PC-3 (cell line): ENCODE data around the gene KIAA1217. TPM values are rescaled to one million over a fixed set of nuclear protein-coding genes. Genes with fewer than 3 reads are reported as not detected.

Source experiments
- ATAC-seq: fragments of 200-7000 bp; cut with Tn5 transposase; 2 replicates; pipeline ENCODE4 v1.9.1; 2020; ENCODE audit warnings: mild to moderate bottlenecking, moderate library complexity
- Bru-seq: library from RNA; stranded (reverse); fragments of 400-500 nt; gene quantifications from one replicate; lab custom pipeline; 2021; lab: Mats Ljungman, UMichigan
- BruChase-seq, 2 experiments: library from RNA; stranded (reverse); fragments of 400-500 nt; gene quantifications; one replicate each; lab custom pipeline; 2021; lab: Mats Ljungman, UMichigan
- BruUV-seq: library from RNA; stranded (reverse); fragments of 400-500 nt; replicated peaks from 2 replicates; lab custom pipeline; 2021; lab: Mats Ljungman, UMichigan
- CTCF ChIA-PET: fragments of 300-600 bp; sonication (Branson Sonifier 250); formaldehyde crosslinking; loops from one replicate; lab custom pipeline; 2022; ENCODE audit warnings: antibody characterized with exemption; lab: Charles Lee
- POLR2A ChIA-PET: fragments of 300-600 bp; sonication (Branson Sonifier 250); formaldehyde crosslinking; loops from one replicate; lab custom pipeline; 2022; ENCODE audit warnings: antibody characterized with exemption; ENCODE audit not compliant: unreplicated experiment; lab: Charles Lee
- DNase-seq: peaks from one replicate; pipeline ENCODE4 v3.0.0-alpha.2; 2015
- H2AFZ ChIP-seq: fragments of 300-600 bp; sonication (generic); 2 replicates; pipeline ENCODE4 v1.6.0; 2016; ENCODE audit warnings: antibody characterized with exemption, low read length
- H3F3A ChIP-seq: fragments of 300-600 bp; sonication (generic); one replicate; pipeline ENCODE4 v1.6.0; 2017; ENCODE audit warnings: antibody characterized with exemption, low read length, control low read depth, mild to moderate bottlenecking; ENCODE audit not compliant: unreplicated experiment
- H3K27ac ChIP-seq: fragments of 300-600 bp; sonication (generic); 2 replicates; pipeline ENCODE4 v1.5.1; 2016; ENCODE audit warnings: mild to moderate bottlenecking, low read length
- H3K27me3 ChIP-seq: fragments of 300-600 bp; sonication (generic); 2 replicates; pipeline ENCODE4 v1.6.1; 2016; ENCODE audit warnings: low read length, mixed read lengths
- H3K36me3 ChIP-seq: fragments of 300-600 bp; sonication (generic); 2 replicates; pipeline ENCODE4 v1.6.1; 2016; ENCODE audit warnings: low read depth, mixed run types, low read length, mixed read lengths
- H3K4me1 ChIP-seq: fragments of 300-600 bp; sonication (generic); 2 replicates; pipeline ENCODE4 v1.5.1; 2016; ENCODE audit warnings: low read length; ENCODE audit not compliant: insufficient read depth
- H3K4me2 ChIP-seq: fragments of 300-600 bp; sonication (generic); 2 replicates; pipeline ENCODE4 v1.6.0; 2016; ENCODE audit warnings: low read length
- H3K4me3 ChIP-seq: fragments of 300-600 bp; sonication (generic); 2 replicates; pipeline ENCODE4 v1.5.1; 2016; ENCODE audit warnings: mild to moderate bottlenecking, low read length, mixed read lengths
- H3K79me2 ChIP-seq: fragments of 300-600 bp; sonication (generic); 2 replicates; pipeline ENCODE4 v1.6.1; 2017; ENCODE audit warnings: low read length, mixed read lengths
- H3K9ac ChIP-seq: fragments of 300-600 bp; sonication (generic); 2 replicates; pipeline ENCODE4 v1.6.0; 2016; ENCODE audit warnings: mild to moderate bottlenecking, low read length
- H3K9me2 ChIP-seq: fragments of 300-600 bp; sonication (generic); replicated peaks from 2 replicates; pipeline ENCODE4 v1.6.1; 2016; ENCODE audit warnings: mixed run types, low read length, mixed read lengths
- H3K9me3 ChIP-seq: fragments of 300-600 bp; sonication (generic); 2 replicates; pipeline ENCODE4 v1.6.1; 2016; ENCODE audit warnings: low read length, mixed read lengths
- H4K20me1 ChIP-seq: fragments of 300-600 bp; sonication (generic); 2 replicates; pipeline ENCODE4 v1.6.1; 2016; ENCODE audit warnings: low read length, mixed read lengths
- EZH2 ChIP-seq: fragments of 300-600 bp; sonication (generic); IDR thresholded peaks from one replicate; pipeline ENCODE4 v1.6.1; 2017; ENCODE audit warnings: antibody characterized with exemption, mild to moderate bottlenecking, low read length; ENCODE audit not compliant: unreplicated experiment
- EZH2phosphoT487 ChIP-seq: fragments of 300-600 bp; sonication (generic); IDR thresholded peaks from 2 replicates; pipeline ENCODE4 v1.6.1; 2018; ENCODE audit warnings: mild to moderate bottlenecking, antibody characterized with exemption, low read length, borderline replicate concordance
- intact Hi-C: fragments of 100-400 bp; cut with micrococcal nuclease; formaldehyde crosslinking; loops from 2 replicates; pipeline ENCODE4 v1.9.0; 2023
- long read RNA-seq: library from polyadenylated mRNA; unstranded; transcript quantifications from one replicate; pipeline ENCODE4 v2.0.0, GENCODE V29; 2021; ENCODE audit not compliant: unreplicated experiment
- total RNA-seq: library from RNA; depleted of rRNA; stranded (reverse); fragments of >200 nt; gene quantifications from 2 replicates; pipeline ENCODE4 v1.2.3, GENCODE V29; 2014; rRNA removed
- TF ChIP-seq, protein P1 (sequence below): fragments of 300-600 bp; sonication (generic); conservative IDR thresholded peaks from 2 replicates; pipeline ENCODE4 v1.5.1; 2017; ENCODE audit warnings: antibody characterized with exemption, low read depth, mild to moderate bottlenecking, low read length

KIAA1217 gene, protein sequence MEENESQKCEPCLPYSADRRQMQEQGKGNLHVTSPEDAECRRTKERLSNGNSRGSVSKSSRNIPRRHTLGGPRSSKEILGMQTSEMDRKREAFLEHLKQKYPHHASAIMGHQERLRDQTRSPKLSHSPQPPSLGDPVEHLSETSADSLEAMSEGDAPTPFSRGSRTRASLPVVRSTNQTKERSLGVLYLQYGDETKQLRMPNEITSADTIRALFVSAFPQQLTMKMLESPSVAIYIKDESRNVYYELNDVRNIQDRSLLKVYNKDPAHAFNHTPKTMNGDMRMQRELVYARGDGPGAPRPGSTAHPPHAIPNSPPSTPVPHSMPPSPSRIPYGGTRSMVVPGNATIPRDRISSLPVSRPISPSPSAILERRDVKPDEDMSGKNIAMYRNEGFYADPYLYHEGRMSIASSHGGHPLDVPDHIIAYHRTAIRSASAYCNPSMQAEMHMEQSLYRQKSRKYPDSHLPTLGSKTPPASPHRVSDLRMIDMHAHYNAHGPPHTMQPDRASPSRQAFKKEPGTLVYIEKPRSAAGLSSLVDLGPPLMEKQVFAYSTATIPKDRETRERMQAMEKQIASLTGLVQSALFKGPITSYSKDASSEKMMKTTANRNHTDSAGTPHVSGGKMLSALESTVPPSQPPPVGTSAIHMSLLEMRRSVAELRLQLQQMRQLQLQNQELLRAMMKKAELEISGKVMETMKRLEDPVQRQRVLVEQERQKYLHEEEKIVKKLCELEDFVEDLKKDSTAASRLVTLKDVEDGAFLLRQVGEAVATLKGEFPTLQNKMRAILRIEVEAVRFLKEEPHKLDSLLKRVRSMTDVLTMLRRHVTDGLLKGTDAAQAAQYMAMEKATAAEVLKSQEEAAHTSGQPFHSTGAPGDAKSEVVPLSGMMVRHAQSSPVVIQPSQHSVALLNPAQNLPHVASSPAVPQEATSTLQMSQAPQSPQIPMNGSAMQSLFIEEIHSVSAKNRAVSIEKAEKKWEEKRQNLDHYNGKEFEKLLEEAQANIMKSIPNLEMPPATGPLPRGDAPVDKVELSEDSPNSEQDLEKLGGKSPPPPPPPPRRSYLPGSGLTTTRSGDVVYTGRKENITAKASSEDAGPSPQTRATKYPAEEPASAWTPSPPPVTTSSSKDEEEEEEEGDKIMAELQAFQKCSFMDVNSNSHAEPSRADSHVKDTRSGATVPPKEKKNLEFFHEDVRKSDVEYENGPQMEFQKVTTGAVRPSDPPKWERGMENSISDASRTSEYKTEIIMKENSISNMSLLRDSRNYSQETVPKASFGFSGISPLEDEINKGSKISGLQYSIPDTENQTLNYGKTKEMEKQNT (N-terminal part only)
- total RNA-seq (14.2 and 16.0 TPM in 2 replicates), Bru-seq, nascent RNA (percentile 52 among the genes with signal in this experiment), BruChase-seq, experiment 1, labeled RNA remaining after a 6-hour chase (percentile 47 among the genes with signal in this experiment), BruChase-seq, experiment 2, labeled RNA remaining after a 2-hour chase (percentile 53 among the genes with signal in this experiment)
- long read RNA-seq, full-length matches to known transcripts, result 3 of 23 reads
- long read RNA-seq, partial matches to known transcripts, result 10 of 23 reads
- long read RNA-seq, other reads (novel, unspliced or antisense), result 10 of 23 reads

DNA sequence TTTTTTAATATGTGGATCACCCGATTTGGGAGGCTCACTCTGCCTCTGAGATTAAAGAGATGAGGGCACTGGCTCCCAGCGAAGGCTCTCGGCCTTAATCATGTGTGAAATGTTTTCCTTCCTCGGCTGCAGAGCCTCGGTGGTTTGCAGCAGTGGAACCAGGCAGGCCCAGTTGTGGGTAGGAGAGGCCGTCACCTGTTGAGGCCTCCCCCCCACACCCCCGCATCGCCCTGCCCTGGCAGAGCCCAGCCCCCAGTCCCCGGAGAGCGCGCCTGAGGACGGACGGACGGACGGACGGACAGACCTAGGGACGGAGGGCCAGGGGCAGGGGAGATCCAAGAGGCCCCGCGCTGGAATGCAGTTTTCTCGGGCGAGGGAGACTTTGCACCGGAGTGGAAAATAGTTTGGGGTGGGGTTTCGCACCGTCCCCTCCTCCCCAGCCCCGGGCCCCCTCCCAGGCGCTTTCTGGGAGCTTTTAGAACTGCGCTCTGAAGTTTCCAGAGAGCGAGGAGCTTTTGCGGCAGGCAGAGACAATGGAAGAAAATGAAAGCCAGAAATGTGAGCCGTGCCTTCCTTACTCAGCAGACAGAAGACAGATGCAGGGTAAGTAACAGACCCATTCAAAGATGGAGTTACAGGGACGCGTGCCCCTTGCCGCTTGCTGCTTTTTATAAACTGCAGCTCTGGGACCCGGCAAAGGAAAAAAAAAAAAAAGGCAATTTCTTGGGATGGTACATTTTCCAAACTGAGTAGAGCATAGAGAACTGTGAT is at the start of gene KIAA1217:
TSS of gene KIAA1217 (plus strand) at position 478 of the 771 bp plus-strand sequence. CDS start at position 534, 56 bp downstream.
- Histone ChIP-seq H3K27ac (peak within 1 kb of the TSS; percentile 98), H3K36me3 (no peaks in the 10 kb centered on the region), H3F3A (no peaks in the 10 kb centered on the region), H3K9ac (peak within 1 kb of the TSS; percentile 93), H3K79me2 (peaks cover 28% of the 10 kb centered on the region), H3K4me3 (peak within 1 kb of the TSS; percentile 68), H2AFZ (peak within 1 kb of the TSS; percentile 51), H3K9me3 (no peaks in the 10 kb centered on the region), H3K4me1 (peaks cover 33% of the 10 kb centered on the region), H4K20me1 (no peaks in the 10 kb centered on the region), H3K27me3 (no peaks in the 10 kb centered on the region), H3K4me2 (peak within 1 kb of the TSS; percentile 87), H3K9me2 (no peaks in the 10 kb centered on the region)
- ATAC-seq (peak; percentile 58), DNase-seq (peak; percentile 38)
- CTCF ChIA-PET, result interaction anchor here (0.5 to 0.6 kb wide), 2 partner anchors 11 to 151 kb away, joined by 3 to 7 read pairs; no protein-coding TSS in a partner anchor
- intact Hi-C loops, result loop anchor here (2.0 to 5.0 kb wide), 2 partner anchors 136 to 308 kb away; no protein-coding TSS in a partner anchor
- TF ChIP-seq, protein P1, sequence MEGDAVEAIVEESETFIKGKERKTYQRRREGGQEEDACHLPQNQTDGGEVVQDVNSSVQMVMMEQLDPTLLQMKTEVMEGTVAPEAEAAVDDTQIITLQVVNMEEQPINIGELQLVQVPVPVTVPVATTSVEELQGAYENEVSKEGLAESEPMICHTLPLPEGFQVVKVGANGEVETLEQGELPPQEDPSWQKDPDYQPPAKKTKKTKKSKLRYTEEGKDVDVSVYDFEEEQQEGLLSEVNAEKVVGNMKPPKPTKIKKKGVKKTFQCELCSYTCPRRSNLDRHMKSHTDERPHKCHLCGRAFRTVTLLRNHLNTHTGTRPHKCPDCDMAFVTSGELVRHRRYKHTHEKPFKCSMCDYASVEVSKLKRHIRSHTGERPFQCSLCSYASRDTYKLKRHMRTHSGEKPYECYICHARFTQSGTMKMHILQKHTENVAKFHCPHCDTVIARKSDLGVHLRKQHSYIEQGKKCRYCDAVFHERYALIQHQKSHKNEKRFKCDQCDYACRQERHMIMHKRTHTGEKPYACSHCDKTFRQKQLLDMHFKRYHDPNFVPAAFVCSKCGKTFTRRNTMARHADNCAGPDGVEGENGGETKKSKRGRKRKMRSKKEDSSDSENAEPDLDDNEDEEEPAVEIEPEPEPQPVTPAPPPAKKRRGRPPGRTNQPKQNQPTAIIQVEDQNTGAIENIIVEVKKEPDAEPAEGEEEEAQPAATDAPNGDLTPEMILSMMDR, result no peak
- TF ChIP-seq EZH2, result no peak
- TF ChIP-seq EZH2phosphoT487, result no peak
- POLR2A ChIA-PET, result interaction anchor here (0.5 to 0.8 kb wide), 2 partner anchors 85 to 872 kb away, joined by 4 to 5 read pairs; no protein-coding TSS in a partner anchor
- TSS peak; percentile 70 for BruUV-seq

DNA sequence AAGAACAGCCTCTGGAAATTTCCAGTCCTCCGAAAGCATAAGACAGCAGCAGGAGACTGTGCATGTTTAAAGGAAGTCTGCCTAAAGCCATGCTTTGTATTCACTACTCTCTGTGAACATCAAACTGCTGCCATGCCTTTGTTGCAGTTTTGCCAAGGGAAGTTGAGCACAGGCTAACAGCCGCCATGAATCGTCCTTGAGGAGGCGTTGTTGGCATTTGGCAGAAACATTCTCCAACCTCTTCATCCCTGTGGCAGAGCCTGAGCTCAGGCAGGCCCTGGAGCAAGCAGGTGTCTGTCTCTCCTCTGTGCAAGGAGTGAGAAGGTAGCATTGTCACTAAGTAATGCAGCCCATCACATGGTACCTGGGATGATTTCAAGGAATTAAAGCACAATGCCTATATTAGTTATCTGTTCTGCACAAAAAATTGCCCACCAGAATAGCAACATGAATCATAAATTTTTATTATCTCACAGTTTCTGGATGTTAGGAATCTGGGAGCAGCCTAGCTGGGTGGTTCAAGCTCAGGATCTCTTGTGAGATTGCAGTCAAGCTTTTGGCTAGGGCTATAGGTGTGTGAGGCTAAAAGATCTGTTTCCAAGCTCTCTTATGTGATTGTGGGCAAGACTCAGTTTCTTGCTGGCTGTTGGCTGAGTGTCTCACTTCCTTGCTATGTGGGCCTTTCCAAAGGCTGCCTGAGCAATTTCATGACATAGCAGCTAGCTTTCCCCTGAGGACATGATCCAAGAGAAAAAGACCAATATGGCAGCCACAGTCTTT is 46.5 kb upstream of the KIAA1217 start:
- BruUV-seq, result no TSS peak
- no peak for ATAC-seq
- Histone ChIP-seq H3K4me2 (no peak overlapping the region), H3F3A (no peaks in the 10 kb centered on the region), H3K27me3 (no peaks in the 10 kb centered on the region), H3K4me3 (no peak overlapping the region), H3K9ac (no peak overlapping the region), H4K20me1 (no peaks in the 10 kb centered on the region), H3K79me2 (no peaks in the 10 kb centered on the region), H3K9me3 (no peaks in the 10 kb centered on the region), H3K4me1 (no peaks in the 10 kb centered on the region), H3K27ac (no peak overlapping the region), H3K36me3 (no peaks in the 10 kb centered on the region), H3K9me2 (no peaks in the 10 kb centered on the region), H2AFZ (no peak overlapping the region)
- POLR2A ChIA-PET, result no interaction called here
- no peak for DNase-seq
- TF ChIP-seq EZH2 (no peak), EZH2phosphoT487 (no peak)
- TF ChIP-seq, protein P1, result no peak
- intact Hi-C loops, result no loop called here
- CTCF ChIA-PET, result no interaction called here
